GM19452 (cell line): ENCODE measurements around the gene HAS3.
"Not testable (repeated sequence)": the region's sequence is repeated elsewhere in the genome, so short reads cannot be mapped to it uniquely, and the experiment has no call there.

Experiments used
- ATAC-seq: cut with Tn5 transposase; IDR thresholded peaks from one replicate; pipeline ENCODE4 v1.9.1; 2021; ENCODE audit not compliant: unreplicated experiment

The HAS3 gene

DNA sequence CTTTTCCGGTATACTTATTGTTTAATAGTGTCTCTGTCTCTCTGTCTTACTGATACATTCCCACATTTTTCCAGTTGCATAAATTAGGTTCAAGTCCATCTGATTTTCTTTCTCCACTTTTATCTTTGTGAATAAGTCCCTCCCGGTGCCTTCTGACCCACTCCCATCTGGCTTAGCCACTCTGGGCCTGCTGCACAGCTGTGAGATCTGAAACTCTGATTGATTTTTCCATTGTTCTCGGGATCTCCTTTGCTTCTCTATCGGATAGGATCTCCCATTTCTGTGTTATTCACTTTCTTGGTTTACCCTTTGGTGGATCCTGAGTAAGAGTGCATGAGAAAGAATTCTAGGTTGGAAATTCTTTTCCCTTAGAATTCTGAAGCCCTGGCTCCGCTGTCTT lies 35.6 kb downstream of the HAS3 start:
- ATAC-seq, result no peak

DNA sequence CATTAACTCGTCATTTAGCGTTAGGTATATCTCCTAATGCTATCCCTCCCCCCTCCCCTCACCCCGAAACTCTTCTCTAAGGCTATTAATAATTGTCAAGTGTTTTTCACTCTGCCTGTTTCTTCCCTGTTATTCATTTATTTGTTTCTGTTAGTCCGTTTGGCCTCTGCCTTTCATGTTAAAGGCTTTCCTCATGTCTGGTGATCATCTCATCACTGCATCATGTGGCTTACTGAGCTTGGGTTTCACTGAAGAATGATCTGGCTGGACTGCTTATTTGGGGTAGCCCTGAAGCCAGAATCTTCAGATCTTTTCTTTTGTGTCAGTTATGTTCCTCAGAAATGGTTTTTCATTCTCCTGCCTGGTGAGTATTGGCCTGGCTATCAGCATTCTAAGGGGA lies 36.5 kb downstream of the HAS3 start:
- ATAC-seq, result no peak

- no peak for ATAC-seq
These were observed 37.7 kb downstream of the HAS3 start for GRCh38 chr16:69143116-69143515.

DNA sequence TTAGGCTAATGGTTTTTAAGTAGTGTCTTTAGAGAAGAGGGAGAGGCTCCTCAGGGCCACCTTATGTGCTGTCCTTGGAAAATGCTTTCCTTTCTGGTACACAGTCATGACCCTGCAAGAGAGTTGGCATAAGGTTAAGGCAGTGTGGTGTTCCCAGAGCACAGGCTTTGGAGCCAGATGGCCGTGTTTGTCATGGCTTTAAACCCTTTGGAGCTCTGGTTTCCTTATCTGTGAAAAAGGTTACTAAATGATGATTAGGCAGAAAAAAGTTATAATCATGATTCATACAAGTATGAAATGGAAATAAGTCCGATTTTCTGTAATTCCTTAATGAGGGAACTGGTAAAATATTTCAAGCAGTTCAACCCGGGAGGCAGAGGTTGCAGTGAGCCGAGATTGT lies 40.2 kb downstream of the HAS3 start:
- no peak for ATAC-seq

DNA sequence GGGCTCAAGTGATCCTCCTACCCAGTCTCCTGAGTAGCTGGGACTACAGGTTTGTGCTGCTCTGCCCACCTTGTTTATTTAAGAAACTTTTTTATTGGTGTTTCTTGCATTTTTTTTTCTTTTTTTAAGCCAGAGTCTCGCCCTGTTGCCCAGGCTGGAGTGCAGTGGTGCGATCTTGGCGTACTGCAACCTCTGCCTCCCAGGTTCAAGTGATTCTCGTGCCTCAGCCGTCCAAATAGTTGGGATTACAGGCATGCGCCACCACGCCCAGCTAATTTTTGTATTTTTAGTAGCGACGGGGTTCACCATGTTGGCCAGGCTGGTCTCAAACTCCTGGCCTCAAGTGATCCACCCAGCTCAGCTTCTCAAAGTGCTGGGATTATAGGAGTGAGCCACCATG lies 44.2 kb downstream of the HAS3 start:
- ATAC-seq, result not testable (repeated sequence)

GRCh38 chr16:69150146-69150865 lies 44.9 kb downstream of the HAS3 start:
- no peak for ATAC-seq

GRCh38 chr16:69157196-69157595 lies 51.7 kb downstream of the HAS3 start:
- ATAC-seq, result no peak

GRCh38 chr16:69160192-69160591 lies 54.7 kb downstream of the HAS3 start:
- no peak for ATAC-seq

DNA sequence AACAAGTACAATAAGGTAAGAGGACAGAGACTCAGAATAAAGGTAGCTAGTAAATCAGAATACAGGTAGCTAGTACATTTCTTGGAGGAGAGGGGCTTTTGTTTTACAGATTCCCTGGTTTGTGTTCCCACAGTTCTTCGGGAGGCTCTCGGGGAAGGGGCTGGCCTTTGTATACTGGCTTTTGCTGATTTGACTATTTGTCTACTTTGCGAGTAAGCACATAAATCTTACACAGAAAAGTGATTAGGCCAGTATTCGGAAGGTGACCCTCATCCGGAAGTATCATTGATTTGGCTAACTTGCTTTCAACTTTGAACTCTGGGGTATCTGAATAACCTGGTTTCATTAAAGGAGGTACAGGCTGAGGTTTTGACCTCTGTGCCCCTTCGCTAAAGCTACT lies 60.1 kb downstream of the HAS3 start:
- no peak for ATAC-seq

- ATAC-seq, result no peak
These were observed 60.9 kb downstream of the HAS3 start for GRCh38 chr16:69166221-69166833.

- no peak for ATAC-seq
These were observed 61.8 kb downstream of the HAS3 start for GRCh38 chr16:69166946-69167930.
